Chondrocyte (in vitro differentiated cells): Measurements from ENCODE around the gene OR5B17. TPM values are rescaled to one million over a fixed set of nuclear protein-coding genes. Genes with fewer than 3 reads are reported as not detected.

Source experiments
- DNase-seq: peaks from one replicate; pipeline ENCODE4 v3.0.0; 2021; ENCODE audit warnings: mixed read lengths, low spot score
- H3K27ac Mint-ChIP-seq: one replicate; pipeline ENCODE4 v1.8.0; 2021; ENCODE audit warnings: mild to moderate bottlenecking, moderate library complexity, mixed read lengths; ENCODE audit not compliant: unreplicated experiment
- H3K27me3 Mint-ChIP-seq: 2 replicates; pipeline ENCODE4 v1.8.0; 2021; ENCODE audit warnings: low read depth, mixed read lengths
- H3K36me3 Mint-ChIP-seq: 2 replicates; pipeline ENCODE4 v1.8.0; 2021; ENCODE audit warnings: low read depth, mixed read lengths
- H3K4me1 Mint-ChIP-seq: 2 replicates; pipeline ENCODE4 v1.8.0; 2021; ENCODE audit warnings: low read depth, mild to moderate bottlenecking, mixed read lengths
- H3K4me3 Mint-ChIP-seq: one replicate; pipeline ENCODE4 v1.8.0; 2021; ENCODE audit warnings: mild to moderate bottlenecking, moderate library complexity, mixed read lengths; ENCODE audit not compliant: unreplicated experiment
- H3K9me3 Mint-ChIP-seq: 2 replicates; pipeline ENCODE4 v1.8.0; 2021; ENCODE audit warnings: low read depth, mixed read lengths
- total RNA-seq: library from RNA; stranded (reverse); gene quantifications from 3 replicates; pipeline ENCODE4 v1.2.1, GENCODE V29; 2021
- TF ChIP-seq, protein P1 (sequence below): fragments of 200-600 bp; sonication (generic); IDR thresholded peaks from 2 replicates; pipeline ENCODE4 v1.5.0; 2021; ENCODE audit warnings: antibody characterized with exemption, mild to moderate bottlenecking, moderate library complexity

The OR5B17 gene
- total RNA-seq, 1 donor from 2014 or later: not detected

DNA sequence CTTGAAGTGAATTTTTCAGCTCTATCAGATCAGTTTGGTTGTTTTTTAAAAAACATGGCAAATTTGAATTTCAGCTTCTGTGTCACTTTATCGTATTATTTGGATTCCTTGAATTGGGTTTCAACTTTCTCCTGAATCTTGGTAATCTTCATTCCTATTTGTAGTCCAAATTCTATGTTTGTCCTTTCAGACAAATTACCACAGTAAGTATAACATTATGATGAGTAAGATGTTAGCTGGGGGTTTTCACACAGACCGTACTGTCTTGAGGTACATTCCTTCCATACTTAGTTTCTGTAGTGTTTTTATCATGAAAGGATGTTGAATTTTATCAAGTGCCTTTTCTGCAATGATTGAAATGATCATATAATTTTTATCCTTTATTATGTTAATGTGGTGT is 28.0 kb downstream of the OR5B17 start:
- Mint-ChIP-seq H3K27ac (no peak overlapping the region), H3K9me3 (peaks cover 63% of the 10 kb centered on the region), H3K36me3 (peaks cover 8% of the 10 kb centered on the region), H3K4me1 (peaks cover 21% of the 10 kb centered on the region), H3K4me3 (no peak overlapping the region), H3K27me3 (no peaks in the 10 kb centered on the region)
- TF ChIP-seq, protein P1, sequence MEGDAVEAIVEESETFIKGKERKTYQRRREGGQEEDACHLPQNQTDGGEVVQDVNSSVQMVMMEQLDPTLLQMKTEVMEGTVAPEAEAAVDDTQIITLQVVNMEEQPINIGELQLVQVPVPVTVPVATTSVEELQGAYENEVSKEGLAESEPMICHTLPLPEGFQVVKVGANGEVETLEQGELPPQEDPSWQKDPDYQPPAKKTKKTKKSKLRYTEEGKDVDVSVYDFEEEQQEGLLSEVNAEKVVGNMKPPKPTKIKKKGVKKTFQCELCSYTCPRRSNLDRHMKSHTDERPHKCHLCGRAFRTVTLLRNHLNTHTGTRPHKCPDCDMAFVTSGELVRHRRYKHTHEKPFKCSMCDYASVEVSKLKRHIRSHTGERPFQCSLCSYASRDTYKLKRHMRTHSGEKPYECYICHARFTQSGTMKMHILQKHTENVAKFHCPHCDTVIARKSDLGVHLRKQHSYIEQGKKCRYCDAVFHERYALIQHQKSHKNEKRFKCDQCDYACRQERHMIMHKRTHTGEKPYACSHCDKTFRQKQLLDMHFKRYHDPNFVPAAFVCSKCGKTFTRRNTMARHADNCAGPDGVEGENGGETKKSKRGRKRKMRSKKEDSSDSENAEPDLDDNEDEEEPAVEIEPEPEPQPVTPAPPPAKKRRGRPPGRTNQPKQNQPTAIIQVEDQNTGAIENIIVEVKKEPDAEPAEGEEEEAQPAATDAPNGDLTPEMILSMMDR: no peak
- DNase-seq: no peak

DNA sequence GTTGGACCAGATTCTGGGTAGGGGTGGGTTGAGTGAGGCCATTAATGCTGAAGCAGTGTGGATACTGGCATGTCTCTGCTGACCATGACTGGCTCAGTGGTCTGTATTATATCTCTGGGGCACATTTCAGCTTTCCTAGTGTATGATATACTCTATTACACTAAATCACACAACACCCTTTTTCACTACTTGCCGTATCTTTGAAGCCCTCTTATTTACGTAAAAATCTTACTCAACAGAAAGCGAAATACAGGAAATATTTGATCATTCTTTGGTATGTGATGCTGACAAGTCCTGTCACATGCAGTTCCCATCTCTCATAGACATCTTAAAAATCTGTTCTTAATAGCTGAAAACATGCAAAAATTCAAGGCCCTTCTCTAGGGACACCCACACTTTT is 40.3 kb downstream of the OR5B17 start:
- Mint-ChIP-seq H3K9me3 (no peaks in the 10 kb centered on the region), H3K27ac (no peak overlapping the region), H3K4me1 (peaks cover 8% of the 10 kb centered on the region), H3K4me3 (no peak overlapping the region), H3K36me3 (no peaks in the 10 kb centered on the region), H3K27me3 (peaks cover 7% of the 10 kb centered on the region)
- TF ChIP-seq, protein P1: no peak
- DNase-seq: no peak

GRCh38 chr11:58316142-58316541 is 42.7 kb downstream of the OR5B17 start:
- TF ChIP-seq, protein P1: no peak
- peaks cover 8% of the 10 kb centered on the region for H3K4me1 Mint-ChIP-seq
- H3K27me3 Mint-ChIP-seq: peaks cover 5% of the 10 kb centered on the region
- H3K9me3 Mint-ChIP-seq: peaks cover 4% of the 10 kb centered on the region
- no peak for DNase-seq
- H3K36me3 Mint-ChIP-seq: no peaks in the 10 kb centered on the region
- H3K4me3 Mint-ChIP-seq: no peak overlapping the region
- no peak overlapping the region for H3K27ac Mint-ChIP-seq

Other genes starting within 250 kb of the OR5B17 start
- not detected in 3 replicates for gene OR9I1, start 233.5 kb downstream of the OR5B17 start, total RNA-seq
- not detected in 3 replicates for gene OR9Q2, start 170.0 kb downstream of the OR5B17 start, total RNA-seq
- gene OR1S2, start 154.9 kb downstream of the OR5B17 start, total RNA-seq: not detected in 3 replicates
- gene OR1S1, start 146.3 kb downstream of the OR5B17 start, total RNA-seq: not detected in 3 replicates
- gene OR10Q1, start 130.2 kb downstream of the OR5B17 start, total RNA-seq: not detected in 3 replicates
- not detected in 3 replicates for gene OR10W1, start 90.8 kb downstream of the OR5B17 start, total RNA-seq
- gene OR5B3, start 47.8 kb upstream of the OR5B17 start, total RNA-seq: not detected in 3 replicates
- gene OR5B2, start 69.1 kb upstream of the OR5B17 start, total RNA-seq: not detected in 3 replicates
- not detected in 3 replicates for gene OR5B12, start 83.2 kb upstream of the OR5B17 start, total RNA-seq
- not detected in 3 replicates for gene OR5B21, start 149.0 kb upstream of the OR5B17 start, total RNA-seq
- gene LPXN, start 216.8 kb upstream of the OR5B17 start, total RNA-seq: 3.3 to 4.8 TPM (median 4.5 TPM) in 3 replicates
- 44.0 to 48.1 TPM (median 46.0 TPM) in 3 replicates for gene ZFP91, start 220.0 kb upstream of the OR5B17 start, total RNA-seq